ENCODE results near the gene ADAM12.

Gene ADAM12

DNA sequence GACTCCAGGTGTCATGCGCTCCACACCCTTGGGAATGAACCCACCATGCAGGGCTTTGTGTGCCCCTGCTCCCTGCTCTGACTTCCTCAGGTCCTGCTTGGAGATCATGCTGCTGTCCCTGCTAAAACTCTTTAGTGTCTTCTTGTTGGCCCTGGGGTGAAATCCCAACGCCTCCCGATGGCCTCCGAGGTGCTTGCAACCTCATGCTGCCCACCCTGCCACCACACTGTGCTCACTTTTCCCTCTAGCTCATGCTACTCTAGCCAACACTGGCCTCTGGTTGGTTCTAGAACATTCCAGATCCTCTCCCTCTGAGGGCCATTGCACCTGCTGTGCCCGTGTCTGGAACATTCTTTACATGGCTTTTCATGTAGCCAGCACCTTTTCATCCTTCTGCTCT, 227.7 kb downstream of the ADAM12 start:
- H3K27me3 Mint-ChIP-seq = peaks cover 6 to 11% of the 10 kb centered on the region in 2 donors
- H3K27ac Mint-ChIP-seq = no peak overlapping the region
- ATAC-seq (replicated peaks) = no peak
- peaks cover 0 to 25% of the 10 kb centered on the region in 2 donors for H3K4me1 Mint-ChIP-seq (ENCODE audit: low read depth in 2 of 2)
- peaks cover under 1% of the 10 kb centered on the region for H3K36me3 Mint-ChIP-seq (ENCODE audit: insufficient read depth)
- DNase-seq = no peak
- peaks cover 0 to 7% of the 10 kb centered on the region in 2 donors for H3K9me3 Mint-ChIP-seq
- no peak overlapping the region for H3K4me3 Mint-ChIP-seq

DNA sequence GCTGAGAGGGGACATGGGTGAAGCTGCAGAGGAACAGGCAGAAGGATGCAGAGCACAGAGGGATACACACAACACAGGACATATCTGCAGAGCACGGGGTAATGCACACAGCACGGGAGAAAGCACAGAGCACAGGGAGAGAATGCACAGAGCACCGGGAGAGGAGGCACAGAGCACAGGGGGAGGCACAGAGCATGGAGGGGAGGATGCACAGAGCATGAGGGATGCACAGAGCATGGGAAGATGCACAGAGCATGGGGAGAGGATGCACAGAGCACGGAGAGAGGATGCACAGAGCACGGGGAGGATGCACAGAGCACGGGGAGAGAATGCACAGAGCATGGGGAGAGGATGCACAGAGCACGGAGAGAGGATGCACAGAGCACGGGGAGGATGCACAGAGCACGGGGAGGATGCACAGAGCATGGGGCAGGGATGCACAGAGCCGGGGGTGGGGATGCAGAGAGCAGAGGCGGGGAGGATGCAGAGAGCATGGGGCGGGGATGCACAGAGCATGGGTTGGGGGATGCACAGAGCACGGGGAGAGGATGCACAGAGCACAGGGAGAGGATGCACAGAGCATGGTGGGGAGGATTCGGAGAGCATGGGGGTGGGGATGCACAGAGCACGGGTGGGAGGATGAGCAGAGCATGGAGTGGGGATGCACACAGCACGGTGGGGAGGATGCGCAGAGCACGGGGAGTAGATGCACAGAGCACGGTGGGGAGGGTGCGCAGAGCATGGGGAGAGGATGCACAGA, 230.0 kb downstream of the ADAM12 start:
- Mint-ChIP-seq H3K27ac (peak overlapping the region in 1 of 2 donors; percentile 27), H3K4me3 (no peak overlapping the region), H3K36me3 (ENCODE audit: insufficient read depth) (peaks cover 2% of the 10 kb centered on the region), H3K4me1 (ENCODE audit: low read depth in 2 of 2) (peaks cover 0 to 27% of the 10 kb centered on the region in 2 donors), H3K27me3 (peaks cover 6 to 13% of the 10 kb centered on the region in 2 donors), H3K9me3 (peaks cover 0 to 9% of the 10 kb centered on the region in 2 donors)
- DNase-seq = no peak
- ATAC-seq (replicated peaks) = no peak

DNA sequence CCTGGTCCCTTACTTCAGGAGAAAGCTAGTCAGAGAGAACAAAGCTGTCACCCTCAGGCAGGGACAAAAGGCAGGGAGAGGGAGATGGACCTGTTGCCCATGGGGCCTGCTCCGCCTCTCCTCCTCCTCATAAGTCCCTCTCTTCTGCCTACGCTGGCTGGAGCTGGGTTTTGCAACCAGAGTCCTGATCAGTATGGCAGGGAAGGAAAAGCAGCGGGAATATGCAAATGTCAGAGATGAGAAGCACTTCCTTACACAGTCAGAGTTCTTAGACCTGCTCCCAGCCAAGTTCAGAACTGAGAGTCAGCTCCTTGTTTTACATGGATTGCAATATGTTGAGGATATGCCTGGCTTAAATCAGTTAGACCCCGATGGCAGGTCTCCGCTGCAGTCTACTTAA, 231.1 kb downstream of the ADAM12 start:
- Mint-ChIP-seq H3K4me3 (no peak overlapping the region), H3K27me3 (peaks cover 6 to 13% of the 10 kb centered on the region in 2 donors), H3K9me3 (peaks cover 0 to 9% of the 10 kb centered on the region in 2 donors), H3K27ac (peak overlapping the region in 1 of 2 donors; percentile 27), H3K4me1 (ENCODE audit: low read depth in 2 of 2) (peaks cover 0 to 26% of the 10 kb centered on the region in 2 donors), H3K36me3 (ENCODE audit: insufficient read depth) (peaks cover 2% of the 10 kb centered on the region)
- DNase-seq = no peak
- no peak for ATAC-seq (replicated peaks)

DNA sequence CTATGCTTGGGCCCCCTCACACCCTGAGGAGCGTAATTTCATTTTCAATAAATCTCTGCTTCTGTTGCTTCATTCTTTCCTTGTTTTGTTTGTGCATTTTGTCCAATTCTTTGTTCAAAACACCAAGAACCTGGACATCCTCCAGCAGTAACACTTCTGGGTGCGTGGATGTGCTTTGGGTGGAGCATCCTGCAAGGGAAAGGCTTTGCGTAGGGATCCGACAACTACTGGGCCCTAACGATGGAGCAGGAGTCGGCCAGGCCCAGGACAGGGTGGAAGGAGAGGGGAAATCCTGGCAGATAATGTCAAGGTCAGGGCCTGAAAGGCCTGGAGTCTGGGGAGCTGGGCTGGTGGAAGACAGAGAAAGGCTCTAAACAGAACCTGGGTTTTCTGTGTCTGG, 231.8 kb downstream of the ADAM12 start:
- peak overlapping the region in 1 of 2 donors; percentile 88 for H3K27ac Mint-ChIP-seq
- peaks cover 0 to 25% of the 10 kb centered on the region in 2 donors for H3K4me1 Mint-ChIP-seq (ENCODE audit: low read depth in 2 of 2)
- DNase-seq = no peak

DNA sequence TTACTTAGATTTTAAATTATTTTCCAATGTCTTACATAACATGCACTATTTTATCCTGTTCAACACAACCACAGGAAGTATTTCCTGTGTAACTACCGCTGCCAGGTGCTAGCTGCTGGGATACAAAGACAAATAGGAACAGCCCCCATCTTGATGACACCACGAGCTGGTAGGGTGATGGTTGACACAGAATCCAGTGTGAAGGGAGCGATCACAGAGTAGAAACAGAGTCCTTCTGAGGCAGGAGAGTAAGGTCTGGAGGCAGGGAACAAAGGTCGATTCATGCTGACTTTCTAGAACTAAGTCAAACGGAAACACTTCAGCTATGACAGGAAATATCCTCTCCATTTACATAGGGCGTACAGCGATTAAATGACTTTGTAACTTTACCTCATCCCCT, 232.3 kb downstream of the ADAM12 start:
- peaks cover 0 to 23% of the 10 kb centered on the region in 2 donors for H3K4me1 Mint-ChIP-seq (ENCODE audit: low read depth in 2 of 2)
- H3K27ac Mint-ChIP-seq = peak overlapping the region in 1 of 2 donors; percentile 88
- DNase-seq = no peak
- H3K9me3 Mint-ChIP-seq = peaks cover 0 to 9% of the 10 kb centered on the region in 2 donors
- H3K4me3 Mint-ChIP-seq = no peak overlapping the region
- peaks cover 6 to 13% of the 10 kb centered on the region in 2 donors for H3K27me3 Mint-ChIP-seq
- no peak for ATAC-seq (replicated peaks)
- peaks cover 2% of the 10 kb centered on the region for H3K36me3 Mint-ChIP-seq (ENCODE audit: insufficient read depth)

More for the DNA sequence above, 231.8 kb downstream of the ADAM12 start:
- H3K27me3 Mint-ChIP-seq = peaks cover 6 to 13% of the 10 kb centered on the region in 2 donors
- ATAC-seq (replicated peaks) = no peak
- no peak overlapping the region for H3K4me3 Mint-ChIP-seq
- H3K36me3 Mint-ChIP-seq (ENCODE audit: insufficient read depth) = peaks cover 2% of the 10 kb centered on the region
- peaks cover 0 to 9% of the 10 kb centered on the region in 2 donors for H3K9me3 Mint-ChIP-seq

DNA sequence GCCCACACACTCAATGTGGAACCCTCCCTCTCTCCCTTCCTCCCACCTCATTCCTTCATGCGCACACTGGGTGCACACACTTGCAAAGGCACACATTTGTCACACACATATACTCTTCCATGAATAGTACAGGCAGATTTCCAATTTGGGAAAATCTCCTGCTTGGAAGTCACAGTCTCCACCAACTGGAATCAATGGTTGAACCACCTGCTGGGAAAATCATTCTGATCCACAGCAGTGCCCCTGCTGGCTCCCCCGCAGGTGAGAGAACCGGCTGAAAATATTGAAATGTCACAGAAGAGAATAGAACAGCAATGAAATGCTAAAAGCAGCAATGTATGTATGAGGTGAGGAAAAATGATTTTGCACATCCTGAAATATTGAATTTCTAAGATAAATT, 232.7 kb downstream of the ADAM12 start:
- DNase-seq = no peak
- H3K9me3 Mint-ChIP-seq = peaks cover 4 to 11% of the 10 kb centered on the region in 2 donors
- H3K27me3 Mint-ChIP-seq = peaks cover 6 to 13% of the 10 kb centered on the region in 2 donors
- H3K4me3 Mint-ChIP-seq = no peak overlapping the region
- H3K36me3 Mint-ChIP-seq (ENCODE audit: insufficient read depth) = peaks cover 2% of the 10 kb centered on the region
- H3K4me1 Mint-ChIP-seq (ENCODE audit: low read depth in 2 of 2) = peaks cover 0 to 20% of the 10 kb centered on the region in 2 donors
- ATAC-seq (replicated peaks) = no peak
- peak overlapping the region in 1 of 2 donors; percentile 88 for H3K27ac Mint-ChIP-seq

DNA sequence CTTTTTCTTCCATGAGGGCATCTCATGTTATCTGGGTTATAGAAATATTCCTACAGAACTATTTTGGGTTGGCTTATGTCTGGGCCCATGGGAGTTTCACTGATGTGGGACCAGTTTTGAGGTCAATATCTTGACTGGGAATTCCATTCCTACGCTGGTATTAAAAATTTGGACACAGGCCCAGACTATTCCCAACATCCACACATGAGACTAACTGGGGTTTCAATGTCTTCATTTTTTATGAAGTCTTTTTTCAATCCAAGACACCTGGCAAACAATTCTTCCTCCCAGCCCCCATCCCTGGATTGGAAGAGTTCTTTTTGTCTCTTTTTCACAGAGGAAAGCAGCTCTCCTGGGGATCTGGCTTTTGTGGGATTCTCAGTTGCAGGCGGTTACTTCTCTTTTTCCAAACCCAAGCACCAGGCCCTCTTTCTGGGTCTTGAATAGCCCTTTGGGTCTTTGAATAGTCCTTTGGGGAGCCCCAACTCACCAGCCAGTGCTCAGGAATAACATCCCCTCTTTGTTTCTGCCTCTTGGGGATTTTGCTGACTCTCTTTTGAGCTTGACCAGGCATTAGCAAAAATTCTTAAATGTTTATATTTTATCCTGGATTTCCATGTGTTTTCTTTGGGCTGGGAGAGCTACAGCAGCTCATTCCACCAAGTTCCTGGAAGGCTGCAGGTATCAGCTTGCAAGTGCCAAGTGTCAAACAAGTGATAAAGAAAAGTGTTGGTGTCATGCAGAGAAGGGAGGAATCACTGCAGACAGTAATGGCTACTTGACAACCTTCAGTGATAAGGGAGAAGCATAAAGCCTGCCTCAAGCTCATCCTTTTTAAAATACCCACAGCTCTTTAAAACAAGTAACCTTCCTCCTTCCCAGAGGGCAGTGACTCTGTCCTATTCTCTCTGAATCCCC, 234.3 kb downstream of the ADAM12 start:
- peaks cover 11 to 15% of the 10 kb centered on the region in 2 donors for H3K9me3 Mint-ChIP-seq
- DNase-seq = no peak
- H3K4me1 Mint-ChIP-seq (ENCODE audit: low read depth in 2 of 2) = peaks cover 0 to 19% of the 10 kb centered on the region in 2 donors
- ATAC-seq (replicated peaks) = no peak
- H3K36me3 Mint-ChIP-seq (ENCODE audit: insufficient read depth) = peaks cover 5% of the 10 kb centered on the region
- no peak overlapping the region for H3K4me3 Mint-ChIP-seq
- H3K27ac Mint-ChIP-seq = no peak overlapping the region
- peaks cover 6 to 13% of the 10 kb centered on the region in 2 donors for H3K27me3 Mint-ChIP-seq

DNA sequence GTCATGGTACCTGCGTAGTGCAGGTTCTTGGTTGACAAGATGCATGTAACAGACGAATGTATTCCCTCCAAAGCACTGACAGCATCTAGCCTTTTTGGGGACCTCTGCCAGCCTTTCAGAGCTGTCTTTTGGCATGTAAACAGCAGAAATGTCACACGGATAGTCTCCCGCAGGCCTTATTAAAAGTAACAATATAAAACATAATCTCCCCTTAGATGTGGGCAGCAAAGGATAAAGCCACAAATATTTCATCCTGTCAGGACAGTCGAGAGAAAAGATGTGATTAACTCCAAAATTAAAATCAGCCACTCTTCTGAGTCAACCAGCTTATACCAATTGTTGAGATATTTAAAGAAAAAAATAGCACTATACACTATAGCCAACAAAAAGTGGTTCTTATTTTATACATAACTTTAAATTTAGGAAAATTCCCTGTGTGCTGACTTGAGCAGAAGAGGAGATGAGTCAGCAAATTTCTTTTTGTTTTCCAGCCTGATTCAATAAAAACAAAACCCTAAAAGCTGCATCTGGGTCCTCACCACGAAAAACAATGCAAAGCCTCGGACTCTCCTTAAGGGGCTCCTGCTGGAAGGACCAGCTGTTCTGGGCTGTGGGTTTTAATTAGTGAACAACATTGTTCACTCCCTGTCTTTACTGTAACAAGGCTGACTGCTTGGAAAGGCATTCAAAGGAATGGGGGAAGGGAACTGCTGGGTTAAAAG, 240.2 kb downstream of the ADAM12 start:
- DNase-seq (no peak), ATAC-seq (replicated peaks) (no peak)
- peaks cover 13 to 16% of the 10 kb centered on the region in 2 donors for H3K9me3 Mint-ChIP-seq
- peaks cover 0 to 5% of the 10 kb centered on the region in 2 donors for H3K4me1 Mint-ChIP-seq (ENCODE audit: low read depth in 2 of 2)
- H3K27ac Mint-ChIP-seq = no peak overlapping the region
- H3K27me3 Mint-ChIP-seq = no peaks in the 10 kb centered on the region
- no peak overlapping the region for H3K4me3 Mint-ChIP-seq
- peaks cover 9% of the 10 kb centered on the region for H3K36me3 Mint-ChIP-seq (ENCODE audit: insufficient read depth)

DNA sequence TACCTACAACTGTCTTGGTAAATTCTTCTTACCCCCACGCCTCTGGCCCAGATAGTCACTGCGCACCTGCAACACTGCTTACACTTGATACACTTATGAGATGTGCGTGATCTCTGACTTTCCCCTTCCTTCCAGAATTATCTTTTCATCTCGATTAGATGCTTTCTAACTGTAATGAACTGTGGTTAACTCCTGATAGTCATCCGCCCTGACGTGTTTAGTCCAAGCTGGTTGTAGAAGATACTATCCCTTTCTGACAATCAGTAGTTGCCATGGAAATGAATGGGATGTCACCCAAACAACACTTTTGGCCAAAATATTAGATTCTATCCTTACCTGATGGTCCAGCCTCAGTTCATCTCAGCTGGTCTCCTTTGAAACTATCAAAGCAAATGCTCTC, 241.5 kb downstream of the ADAM12 start:
- Mint-ChIP-seq H3K27ac (no peak overlapping the region), H3K4me3 (no peak overlapping the region), H3K4me1 (ENCODE audit: low read depth in 2 of 2) (peaks cover 0 to 5% of the 10 kb centered on the region in 2 donors), H3K36me3 (ENCODE audit: insufficient read depth) (peaks cover 9% of the 10 kb centered on the region), H3K27me3 (no peaks in the 10 kb centered on the region), H3K9me3 (peaks cover 17% of the 10 kb centered on the region in 2 donors)
- ATAC-seq (replicated peaks) (no peak), DNase-seq (no peak)

DNA sequence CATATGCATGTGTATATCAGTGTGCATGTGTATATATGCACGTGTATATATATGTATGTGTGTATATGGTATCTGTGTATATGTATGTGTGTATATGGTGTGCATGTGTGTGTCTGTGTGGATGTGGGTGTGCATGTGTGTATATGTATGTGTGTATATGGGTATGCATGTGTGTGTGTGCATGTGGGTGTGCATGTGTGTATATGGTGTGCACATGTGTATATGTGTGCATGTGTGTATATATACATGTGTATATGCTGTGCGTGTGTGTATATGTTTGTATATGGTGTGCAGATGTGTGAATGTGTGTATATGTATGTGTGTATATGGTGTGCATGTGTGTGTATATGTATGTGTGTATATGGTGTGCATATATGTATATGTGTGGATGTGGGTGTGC, 245.2 kb downstream of the ADAM12 start:
- ATAC-seq (replicated peaks) (no peak), DNase-seq (no peak)
- Mint-ChIP-seq H3K9me3 (peaks cover 6 to 11% of the 10 kb centered on the region in 2 donors), H3K4me1 (ENCODE audit: low read depth in 2 of 2) (peaks cover 0 to 5% of the 10 kb centered on the region in 2 donors), H3K36me3 (ENCODE audit: insufficient read depth) (peaks cover 6% of the 10 kb centered on the region), H3K27ac (no peak overlapping the region), H3K27me3 (no peaks in the 10 kb centered on the region), H3K4me3 (no peak overlapping the region)

DNA sequence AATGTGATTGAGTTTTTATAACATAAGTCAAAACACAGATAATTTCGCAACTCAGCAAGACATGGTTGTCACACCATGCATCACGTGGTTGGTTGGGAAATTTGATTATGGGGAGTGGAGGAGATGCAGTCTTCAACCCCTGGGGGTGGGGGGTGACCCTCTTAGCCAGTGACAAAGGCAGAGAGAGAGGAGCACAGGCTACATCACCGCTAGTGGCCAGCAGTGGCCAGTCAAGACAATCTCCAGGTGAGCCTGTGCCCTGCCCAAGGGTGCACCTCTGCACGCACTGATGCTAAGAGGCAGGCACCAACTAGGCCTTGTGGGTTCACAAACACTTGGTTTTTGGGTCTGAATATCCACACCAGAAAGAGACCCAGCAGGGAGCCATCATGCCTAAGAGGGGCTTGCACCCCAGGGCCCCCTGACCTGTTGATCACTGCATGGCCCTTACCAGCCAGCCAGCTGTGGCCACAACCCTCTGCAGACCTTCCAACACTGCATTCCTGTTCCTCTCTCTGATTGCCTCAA, 247.5 kb downstream of the ADAM12 start:
- no peak for DNase-seq

DNA sequence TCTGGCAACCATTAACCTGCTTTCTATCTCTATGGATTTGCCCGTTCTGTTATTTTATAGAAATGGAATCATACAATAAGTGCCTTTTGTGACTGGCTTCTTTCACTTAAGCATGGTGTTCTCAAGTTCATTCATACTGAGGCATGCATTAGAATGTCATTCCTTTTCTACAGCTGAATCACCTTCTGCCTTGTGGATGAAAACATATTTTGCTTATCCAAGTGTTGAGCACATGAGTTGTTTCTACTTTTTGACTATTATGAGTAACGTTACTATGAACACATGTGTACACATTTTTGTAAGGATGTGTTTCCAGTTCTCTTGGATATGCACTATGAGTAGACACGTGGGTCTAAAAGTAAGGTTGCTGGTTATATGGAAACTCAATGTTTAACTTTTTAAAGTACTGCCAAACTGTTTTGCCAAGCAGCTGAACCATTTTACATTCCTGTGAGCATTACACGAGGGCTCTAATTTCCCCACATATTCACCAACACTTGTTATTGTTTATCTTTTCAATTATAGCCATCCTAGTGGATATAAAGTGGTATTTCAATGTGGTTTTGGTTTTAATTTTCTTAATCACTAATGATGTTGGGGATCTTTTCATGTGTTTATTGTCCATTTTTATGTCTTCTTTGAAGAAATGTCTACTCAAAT, 250.6 kb downstream of the ADAM12 start:
- H3K4me1 Mint-ChIP-seq (ENCODE audit: low read depth in 2 of 2) = peaks cover 0 to 9% of the 10 kb centered on the region in 2 donors
- H3K9me3 Mint-ChIP-seq = peaks cover 0 to 8% of the 10 kb centered on the region in 2 donors
- no peak for ATAC-seq (replicated peaks)
- H3K27me3 Mint-ChIP-seq = peaks cover 0 to 8% of the 10 kb centered on the region in 2 donors
- H3K36me3 Mint-ChIP-seq (ENCODE audit: insufficient read depth) = no peaks in the 10 kb centered on the region
- no peak overlapping the region for H3K4me3 Mint-ChIP-seq
- no peak for DNase-seq
- H3K27ac Mint-ChIP-seq = no peak overlapping the region

More for the DNA sequence above, 247.5 kb downstream of the ADAM12 start:
- peaks cover 6% of the 10 kb centered on the region for H3K36me3 Mint-ChIP-seq (ENCODE audit: insufficient read depth)
- ATAC-seq (replicated peaks) = no peak
- no peak overlapping the region for H3K4me3 Mint-ChIP-seq
- H3K27me3 Mint-ChIP-seq = no peaks in the 10 kb centered on the region
- H3K4me1 Mint-ChIP-seq (ENCODE audit: low read depth in 2 of 2) = peaks cover 0 to 14% of the 10 kb centered on the region in 2 donors
- no peak overlapping the region for H3K27ac Mint-ChIP-seq
- H3K9me3 Mint-ChIP-seq = peaks cover 6 to 11% of the 10 kb centered on the region in 2 donors

Data from effector memory CD8-positive, alpha-beta T cell (primary cell).